Epithelial cell of prostate (primary cell): ENCODE results near the gene LCE4A.

ENCODE experiments used
- DNase-seq: peaks from one replicate; pipeline ENCODE4 v3.0.0-alpha.2; 2011; ENCODE audit warnings: low read depth, low spot score
- H3K27ac ChIP-seq: fragments of 450-650 bp; 2 replicates; pipeline ENCODE4 v1.5.1; 2017; ENCODE audit warnings: mild to moderate bottlenecking

LCE4A gene

DNA sequence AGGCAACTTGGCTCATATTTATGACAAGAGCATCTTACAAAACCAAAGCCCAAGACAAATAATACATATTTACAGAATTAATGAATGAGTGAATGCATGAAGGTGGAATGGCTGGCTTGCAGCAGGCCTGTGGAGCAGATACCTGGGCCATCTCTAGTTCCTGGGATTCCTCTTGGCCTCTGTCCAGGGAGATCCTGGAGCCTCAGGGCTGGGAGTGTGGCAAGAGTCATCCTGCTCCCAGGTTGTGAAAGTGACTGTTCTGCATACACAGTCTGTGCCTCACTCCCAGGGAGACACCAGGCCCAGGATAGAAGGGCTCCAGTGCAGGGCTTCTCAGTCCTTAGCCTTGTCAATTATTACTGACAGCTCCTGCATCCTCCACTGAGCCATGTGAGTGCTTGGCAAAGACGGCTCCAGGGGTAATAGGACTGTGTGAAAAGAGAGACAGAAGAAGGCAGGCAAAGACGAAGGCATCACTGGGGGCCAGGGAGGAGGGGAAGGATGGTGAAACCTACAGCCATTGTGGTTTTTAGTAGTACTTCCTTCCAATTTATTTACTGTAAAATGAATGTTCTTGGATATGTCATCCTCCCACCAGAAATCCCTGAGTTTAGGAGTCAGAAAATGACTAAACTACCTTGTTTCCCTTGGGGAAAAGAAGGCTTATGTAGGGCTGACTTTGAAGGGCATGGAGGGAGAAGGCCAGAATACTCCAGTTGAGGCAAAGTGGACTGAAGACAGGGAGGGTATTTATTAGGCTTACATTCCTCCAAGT, 35.6 kb downstream of the LCE4A start:
- no peak for DNase-seq
- H3K27ac ChIP-seq = peak overlapping the region; percentile 51

DNA sequence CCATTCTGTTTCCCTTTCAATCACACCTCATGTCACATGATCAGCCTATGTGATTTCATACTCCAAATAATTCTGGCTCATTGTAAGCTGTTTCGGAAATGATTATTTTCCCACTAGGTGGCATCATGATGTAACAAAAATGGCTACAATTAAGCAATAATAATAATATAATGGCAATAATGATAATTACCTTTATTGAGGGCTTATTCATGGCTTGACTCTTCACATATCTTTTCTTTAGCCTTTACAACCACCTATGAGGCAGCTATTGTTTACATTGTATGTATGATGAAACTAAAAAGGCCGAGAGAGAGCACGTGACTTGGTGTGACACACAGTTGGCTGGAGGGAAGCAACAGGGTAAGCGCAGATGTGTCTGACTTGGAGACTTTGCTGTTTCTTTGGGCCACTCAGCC, 37.3 kb downstream of the LCE4A start:
- peak overlapping the region; percentile 33 for H3K27ac ChIP-seq
- DNase-seq = no peak

DNA sequence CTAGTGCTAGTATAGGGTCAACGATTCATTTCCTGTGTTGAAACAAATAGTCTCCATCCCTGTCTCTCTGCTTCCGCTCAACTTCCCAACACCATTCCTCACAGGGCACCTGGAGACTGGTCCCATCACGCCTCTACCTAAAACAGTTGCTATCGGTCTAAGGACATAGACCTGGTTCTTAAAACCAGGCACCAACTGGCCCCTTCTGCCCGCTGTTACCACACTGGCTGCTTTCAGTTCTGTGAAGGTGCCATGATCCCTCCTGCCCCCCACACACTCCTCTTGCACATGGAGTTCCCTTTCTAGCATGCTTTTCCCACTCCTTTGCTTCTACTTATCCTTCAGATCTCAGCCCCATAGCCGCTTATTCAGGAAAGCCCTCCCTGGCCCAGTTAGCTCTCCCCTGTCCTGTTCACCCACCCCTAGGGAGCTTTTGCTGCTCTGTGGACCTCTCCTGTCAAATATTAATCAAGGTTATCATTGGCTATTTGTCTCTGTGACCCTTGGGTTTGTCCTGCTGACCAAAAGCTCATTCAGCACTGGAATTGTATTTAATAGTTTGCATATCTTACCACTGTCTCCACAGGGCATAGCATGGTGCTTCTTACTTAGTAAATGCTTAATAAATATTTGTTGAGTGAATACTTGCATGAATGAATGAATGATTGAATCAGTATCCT, 37.9 kb downstream of the LCE4A start:
- no peak for DNase-seq
- peak overlapping the region; percentile 33 for H3K27ac ChIP-seq

DNA sequence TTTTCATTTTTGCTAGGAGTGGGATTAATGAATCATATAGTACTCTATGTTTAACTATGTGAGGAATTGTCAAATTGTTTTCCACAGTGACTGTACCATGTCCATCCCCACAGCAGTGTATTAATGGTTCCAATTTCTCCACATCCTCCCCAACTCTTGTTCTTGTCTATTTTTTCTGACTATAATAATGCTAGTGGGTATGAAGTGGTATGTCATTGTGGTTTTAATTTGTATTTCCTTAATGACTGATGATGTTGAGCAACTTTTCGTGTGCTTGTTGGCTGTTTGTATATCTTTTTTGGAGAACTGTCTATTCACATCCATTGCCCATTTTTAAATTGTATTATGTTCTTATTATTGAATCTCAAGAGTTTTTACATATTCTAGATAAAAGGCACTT, 39.9 kb downstream of the LCE4A start:
- no peak for DNase-seq
- H3K27ac ChIP-seq = no peak overlapping the region

DNA sequence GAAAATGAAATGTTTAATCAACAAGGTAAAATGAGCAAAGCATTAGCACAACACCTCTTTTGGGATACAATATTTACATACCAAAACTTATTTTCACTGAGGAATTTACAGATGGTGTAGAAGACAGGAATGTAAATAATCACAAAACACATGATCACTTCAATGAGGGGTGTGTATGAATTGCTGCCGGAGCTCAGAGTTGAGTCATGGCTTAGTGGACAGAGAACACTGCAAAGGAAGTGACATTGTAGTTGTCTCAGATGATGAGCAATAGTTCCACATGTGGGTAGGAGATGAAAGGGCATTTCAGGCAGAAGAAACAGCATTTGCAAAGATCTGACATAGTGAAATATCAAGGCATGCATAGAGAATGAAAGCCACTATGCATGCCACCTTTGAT, 44.3 kb downstream of the LCE4A start:
- DNase-seq = peak; percentile 78
- H3K27ac ChIP-seq = peak overlapping the region; percentile 46

DNA sequence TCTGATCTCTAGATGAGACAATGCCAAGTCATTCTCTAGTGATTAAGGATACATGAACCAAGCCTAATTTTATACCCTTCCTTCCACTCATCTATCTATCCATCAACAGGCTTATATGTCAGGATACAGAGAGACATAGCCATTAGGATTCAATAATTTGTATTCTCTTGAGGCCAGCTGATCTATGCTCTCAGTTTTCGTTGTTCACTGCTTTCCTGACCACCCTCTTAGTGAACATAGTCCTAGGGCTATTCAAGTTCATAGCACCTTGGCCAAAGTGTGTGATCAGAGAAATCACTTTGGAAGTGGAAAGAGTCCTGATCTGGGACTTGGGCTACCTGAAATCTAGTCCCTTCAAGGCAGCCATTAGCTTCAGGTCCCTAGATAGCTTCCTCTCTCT, 45.6 kb downstream of the LCE4A start:
- DNase-seq = no peak
- H3K27ac ChIP-seq = no peak overlapping the region

DNA sequence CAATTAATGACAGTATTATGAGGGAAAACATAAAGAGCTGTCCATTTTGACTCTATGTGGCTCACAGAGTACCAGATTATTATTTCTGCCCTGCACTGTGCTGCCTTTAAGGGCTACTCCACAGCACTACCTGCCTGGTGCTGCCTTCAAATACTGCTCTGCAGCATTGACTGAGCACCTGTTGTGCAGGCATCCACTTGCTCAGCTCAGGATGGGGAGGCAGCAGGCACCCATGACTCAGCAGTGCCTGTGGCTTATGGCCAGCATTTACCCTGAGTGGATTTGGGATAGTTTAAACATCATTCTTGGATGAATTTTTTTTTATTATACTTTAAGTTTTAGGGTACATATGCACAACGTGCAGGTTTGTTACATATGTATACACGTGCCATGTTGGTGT, 48.9 kb downstream of the LCE4A start:
- no peak overlapping the region for H3K27ac ChIP-seq
- DNase-seq = no peak

DNA sequence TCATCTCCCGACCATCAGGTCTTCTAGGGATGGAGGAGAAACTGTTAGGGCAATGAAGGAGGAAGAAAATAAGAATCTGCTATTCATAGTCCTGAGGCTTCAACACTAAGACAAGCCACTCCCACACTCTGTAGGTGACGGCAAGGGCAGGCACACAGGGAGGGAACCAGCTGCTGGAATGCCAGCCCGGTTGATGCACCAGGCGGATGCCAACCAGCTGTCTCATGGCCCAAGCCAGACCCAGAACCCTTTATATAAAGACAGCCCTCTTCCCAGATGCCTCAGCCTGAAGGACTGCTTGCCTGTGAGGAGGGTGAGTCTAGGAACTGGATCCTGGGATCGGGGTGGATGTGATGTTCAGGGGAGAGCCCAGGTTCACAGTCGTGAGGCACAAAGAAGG, 49.8 kb downstream of the LCE4A start, which contains the start of gene KPRP:
KPRP (plus strand) TSS at position 279 of the 400 bp plus-strand sequence. CDS start 1,564 bp downstream, outside the sequence.
- DNase-seq = no peak
- H3K27ac ChIP-seq = peak within 1 kb of the TSS; percentile 25

DNA sequence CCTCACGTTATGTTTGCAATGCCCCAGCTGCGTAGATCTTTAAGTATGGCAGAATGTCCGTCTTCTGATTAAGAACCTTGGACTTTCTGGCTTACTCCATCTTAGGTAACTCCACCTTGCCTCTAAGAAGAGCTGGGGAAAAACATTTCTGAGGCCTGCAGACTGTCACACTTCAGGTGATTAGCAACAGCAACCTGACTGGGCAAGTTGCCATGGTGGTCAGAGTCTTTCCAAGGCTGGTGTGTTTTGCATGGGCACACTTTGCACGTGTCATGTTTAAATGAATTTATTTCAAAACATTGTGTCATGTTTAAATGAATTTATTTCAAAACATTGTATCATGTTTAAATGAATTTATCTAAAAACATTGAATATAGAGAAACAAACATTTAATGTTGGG, 50.7 kb downstream of the LCE4A start:
- no peak for DNase-seq
- H3K27ac ChIP-seq = no peak overlapping the region
